Stimulated activated CD4-positive, alpha-beta T cell treated with anti-CD3 and anti-CD28 coated beads, Interleukin-4, amount 100 ng/mL, for 24 hours (primary cell): ENCODE data around the gene FBXL17.

Experiments used
- DNase-seq: peaks from one replicate; pipeline ENCODE4 v3.0.0-alpha.2; 2020

Gene FBXL17

DNA sequence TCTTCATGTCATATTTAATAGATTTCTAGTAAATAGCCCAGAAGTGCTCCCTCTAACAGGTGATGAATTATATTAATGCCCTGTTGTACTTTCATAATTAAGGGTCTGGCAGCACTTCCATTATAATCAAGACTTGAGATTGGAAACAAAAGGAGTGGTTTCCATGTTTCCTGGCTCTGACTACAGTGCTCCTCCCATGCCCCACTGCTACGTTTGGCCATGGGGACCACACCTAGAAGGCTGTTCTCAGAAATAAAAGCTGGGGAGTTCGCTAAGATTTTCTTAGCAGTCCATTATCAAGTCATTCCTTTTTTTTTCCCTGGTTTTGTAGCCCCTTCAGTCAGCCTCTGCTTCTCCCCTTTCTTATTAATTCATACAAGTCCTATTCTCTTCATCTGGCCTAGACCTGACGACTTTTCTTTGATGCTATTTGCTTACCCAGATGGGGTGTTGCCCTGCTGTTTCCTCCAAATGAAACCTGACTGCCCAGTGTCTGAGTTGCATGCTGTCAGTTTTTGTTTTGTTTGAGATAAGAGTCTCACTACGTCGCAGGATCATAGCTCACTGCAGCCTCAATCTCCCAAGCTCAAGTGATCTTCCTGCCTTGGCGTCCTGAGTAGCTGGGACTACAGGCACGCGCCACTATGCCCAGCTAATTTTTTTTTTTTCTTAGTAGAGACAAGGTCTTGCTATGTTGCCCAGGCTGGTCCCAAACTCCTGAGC lies 399.0 kb downstream of the FBXL17 start:
- no peak for DNase-seq

DNA sequence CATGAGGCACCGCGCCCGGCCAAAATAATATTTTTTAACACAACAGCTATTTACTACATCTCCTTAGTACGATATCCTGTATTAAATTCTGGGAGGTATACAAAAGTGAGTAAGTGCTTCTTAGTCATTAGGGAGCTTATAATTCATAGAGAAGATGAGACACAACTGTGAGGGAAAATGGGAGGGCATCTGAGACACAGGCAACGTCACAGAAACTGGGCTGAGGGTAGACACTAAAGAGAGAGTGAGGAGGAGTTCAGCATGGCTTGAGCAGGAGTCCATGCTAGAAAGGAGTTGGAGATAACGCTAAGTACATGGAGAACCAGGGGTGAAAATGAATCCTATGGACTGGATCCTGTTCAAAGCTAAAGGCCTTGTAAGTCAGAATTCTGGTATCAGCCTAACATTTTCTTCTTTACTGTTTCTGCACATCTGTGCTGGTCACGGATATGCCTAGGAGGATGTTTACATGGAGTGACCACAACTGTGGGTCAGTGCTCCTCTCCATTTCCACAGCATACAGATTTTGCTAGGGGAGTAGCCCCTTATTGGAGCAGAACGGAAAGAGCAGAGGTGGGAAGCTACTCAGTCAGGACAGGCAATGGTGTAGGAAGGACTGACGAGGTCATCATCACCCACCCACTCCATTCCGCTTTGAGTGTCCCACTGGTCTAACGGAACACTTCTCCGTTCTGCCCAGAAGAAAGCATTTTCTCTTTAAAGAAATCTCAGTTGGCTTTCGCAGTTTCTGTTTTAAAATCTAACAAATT lies 400.8 kb downstream of the FBXL17 start:
- DNase-seq: no peak

DNA sequence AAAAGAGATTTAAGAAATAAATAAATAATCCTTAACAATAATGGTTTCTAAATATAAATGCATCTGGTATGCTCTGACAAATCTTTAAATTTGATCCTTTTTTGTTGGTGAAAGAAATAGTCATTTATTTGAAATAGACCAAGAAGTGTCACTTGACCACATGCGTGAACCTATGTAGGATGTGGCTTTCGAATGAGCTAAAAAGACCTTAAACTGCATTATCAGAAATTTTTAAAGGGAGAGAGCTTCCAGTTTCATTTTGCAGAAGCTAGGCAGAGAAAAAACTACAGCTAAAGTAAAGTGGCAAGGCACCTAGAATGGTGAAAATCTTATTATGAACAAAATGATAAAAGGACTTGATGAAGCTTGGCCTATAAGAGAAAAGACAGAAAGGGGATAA lies 402.0 kb downstream of the FBXL17 start:
- no peak for DNase-seq

DNA sequence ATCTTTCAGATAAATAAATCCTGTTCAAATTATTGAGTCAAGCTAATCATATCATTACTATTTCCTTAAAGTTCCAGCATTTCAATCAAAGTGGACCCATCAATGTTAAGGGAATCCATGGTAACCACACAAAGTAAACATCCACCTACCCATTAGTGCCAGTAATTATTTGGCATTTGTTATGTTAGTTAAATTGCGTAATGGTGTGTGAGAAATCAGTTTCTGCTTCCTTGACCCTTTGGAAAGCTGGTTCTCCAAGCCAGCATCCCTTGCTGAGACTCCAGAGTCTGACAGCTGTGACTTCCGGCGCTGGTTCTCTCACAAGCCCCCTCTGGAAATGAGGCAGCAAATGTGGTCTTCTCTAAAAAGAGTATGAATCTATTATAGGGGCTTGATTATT lies 402.6 kb downstream of the FBXL17 start:
- DNase-seq: no peak

DNA sequence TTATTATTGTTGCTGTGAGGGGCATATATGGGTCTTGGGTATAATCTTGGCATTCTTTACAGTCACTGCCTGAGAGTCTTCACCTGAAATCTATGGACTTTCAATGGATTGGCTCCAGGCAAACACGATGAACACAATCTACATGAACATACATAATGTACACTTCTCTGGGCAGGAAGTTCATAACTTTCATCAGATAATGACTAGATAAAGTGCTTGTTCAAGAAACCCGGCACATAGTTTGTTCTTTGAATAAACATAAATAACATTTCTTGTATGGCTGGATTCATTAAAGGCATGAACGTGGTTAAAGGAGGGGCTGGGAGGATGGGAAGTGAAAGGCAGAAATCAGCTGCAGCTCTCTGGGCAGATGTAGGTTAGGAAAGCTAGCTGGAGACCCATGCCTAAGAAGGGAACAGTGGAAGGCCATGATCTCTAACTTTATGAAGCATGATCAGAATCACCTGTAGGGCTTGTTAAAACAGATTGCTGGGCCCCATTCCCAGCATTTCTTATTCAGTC lies 404.3 kb downstream of the FBXL17 start:
- DNase-seq: no peak

DNA sequence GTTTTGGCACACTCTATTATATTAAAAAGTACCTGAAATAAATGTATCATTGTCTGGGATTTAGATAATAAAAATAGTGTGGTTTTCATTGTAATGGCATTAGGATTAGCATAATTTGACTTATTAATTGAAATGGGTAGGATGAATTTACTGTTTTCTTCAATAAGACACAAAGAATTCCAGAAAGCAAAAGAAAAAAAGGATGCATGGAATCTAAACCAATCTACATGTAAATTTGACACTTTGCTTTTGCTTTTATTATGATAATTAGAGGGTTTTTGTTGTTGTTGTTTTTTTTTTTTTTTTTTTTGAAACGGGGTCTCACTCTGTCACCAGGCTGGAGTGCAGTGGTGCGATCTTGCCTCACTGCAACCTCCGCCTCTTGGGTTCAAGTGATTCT lies 406.3 kb downstream of the FBXL17 start:
- DNase-seq: no peak

DNA sequence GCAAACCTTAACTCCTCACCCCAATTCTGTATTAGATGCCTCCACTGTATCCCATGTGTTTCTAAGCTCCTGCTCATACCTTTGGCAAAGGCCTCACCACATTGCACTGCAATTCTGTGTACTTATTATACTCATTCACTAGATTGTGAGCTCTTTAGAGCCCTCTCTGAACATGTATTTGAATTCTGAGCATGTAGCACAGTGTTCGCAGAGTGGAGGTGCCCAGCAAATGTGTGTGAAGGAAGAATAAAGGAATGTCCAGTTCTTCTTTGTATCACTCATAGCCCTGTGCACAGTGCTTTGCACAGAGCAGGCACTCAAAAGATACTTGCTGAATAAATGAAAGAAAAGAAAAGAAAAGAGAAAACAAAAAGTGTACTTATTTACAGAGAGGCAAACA lies 410.1 kb downstream of the FBXL17 start:
- DNase-seq: no peak

DNA sequence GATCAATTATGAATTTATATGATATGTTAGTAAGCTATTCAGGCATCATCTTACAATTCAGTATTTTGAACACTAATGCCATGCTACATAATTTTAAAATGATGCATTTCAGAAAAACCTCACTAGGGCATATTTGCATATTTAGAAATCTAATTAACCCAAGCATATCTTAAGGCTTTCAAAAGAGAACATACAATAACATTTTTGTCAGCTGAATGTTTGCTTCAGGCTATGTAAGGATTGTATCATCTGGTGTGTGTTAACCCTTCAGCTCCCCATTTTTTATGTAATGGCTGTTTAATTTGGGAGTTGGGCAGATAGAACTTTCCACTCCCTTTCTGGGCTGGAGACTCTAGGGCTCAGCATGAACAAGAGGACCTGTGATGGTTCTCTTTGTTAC lies 412.1 kb downstream of the FBXL17 start:
- DNase-seq: no peak

DNA sequence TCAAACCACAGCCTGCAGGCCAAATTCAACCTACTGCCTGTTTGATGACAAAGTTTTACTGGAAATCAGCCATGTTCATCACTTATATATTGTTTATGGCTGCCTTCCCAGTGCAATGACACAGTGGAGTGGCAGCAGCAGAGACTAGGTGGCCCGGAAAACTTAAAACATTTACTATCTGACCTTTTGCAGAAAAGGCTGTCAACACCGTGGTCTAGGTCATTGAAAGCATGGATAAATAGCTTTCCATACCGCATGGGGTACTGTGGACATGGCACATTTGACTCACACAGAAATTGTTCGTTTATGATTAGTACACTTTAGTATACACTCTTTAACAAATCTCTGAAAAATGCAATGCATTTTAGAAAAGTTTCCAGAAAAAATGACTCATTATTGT lies 412.9 kb downstream of the FBXL17 start:
- no peak for DNase-seq

DNA sequence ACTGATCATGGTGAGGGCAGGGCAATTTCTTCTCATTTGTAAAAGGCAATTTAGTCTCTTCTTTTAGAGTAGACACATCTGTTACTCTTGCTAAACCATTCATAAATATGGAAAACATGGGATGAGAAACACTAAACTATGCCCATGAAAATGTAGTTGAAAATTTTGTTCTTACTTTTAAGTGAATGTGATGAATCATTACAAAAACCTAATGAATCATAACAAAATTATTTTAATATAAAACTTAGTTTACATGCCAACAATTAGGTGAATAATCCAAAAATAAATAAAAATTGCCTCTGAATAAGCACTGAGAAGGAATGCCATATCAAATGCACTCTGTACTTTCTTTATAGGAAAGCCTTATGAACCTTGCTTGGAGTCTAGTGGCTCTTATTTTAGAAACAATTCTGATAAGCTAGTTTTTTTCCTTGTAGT lies 413.5 kb downstream of the FBXL17 start:
- DNase-seq: no peak

DNA sequence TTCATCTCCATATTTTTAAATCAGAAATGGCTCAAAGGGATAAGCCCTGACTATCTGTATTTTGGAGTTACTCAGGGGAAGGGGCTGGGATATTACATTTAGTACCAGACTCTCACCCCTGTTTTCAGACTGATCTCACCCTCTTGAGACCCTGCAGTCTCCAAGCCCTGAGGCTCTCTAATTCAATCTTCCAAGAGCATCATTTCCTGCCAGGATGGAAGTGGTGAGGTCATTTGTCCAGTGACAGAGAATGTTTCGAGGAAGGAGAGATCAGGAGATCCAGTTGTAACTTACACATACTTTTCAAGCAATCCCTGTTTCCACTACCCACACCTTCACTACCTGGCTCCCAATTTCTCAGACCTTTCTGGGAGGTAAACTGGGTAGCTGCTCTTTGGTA lies 415.7 kb downstream of the FBXL17 start:
- no peak for DNase-seq

DNA sequence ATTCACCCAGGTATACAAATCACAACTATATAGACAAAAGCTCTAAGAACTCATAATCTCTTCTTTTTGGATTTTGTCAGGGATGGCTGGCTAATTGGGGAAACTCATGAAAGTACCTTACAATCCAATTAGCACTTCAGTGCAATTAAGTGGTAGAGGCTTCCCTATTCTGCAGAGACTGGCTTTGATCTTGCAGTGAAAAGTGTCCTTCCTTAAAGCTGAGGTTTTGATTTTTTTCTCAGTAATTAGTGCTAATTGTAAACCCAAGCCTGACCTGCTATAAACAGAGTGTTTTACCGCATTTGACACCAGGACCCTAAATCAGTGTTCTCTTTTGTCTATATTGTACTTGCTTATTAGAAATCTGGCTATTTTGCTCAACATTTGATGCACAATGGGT lies 417.2 kb downstream of the FBXL17 start:
- no peak for DNase-seq

DNA sequence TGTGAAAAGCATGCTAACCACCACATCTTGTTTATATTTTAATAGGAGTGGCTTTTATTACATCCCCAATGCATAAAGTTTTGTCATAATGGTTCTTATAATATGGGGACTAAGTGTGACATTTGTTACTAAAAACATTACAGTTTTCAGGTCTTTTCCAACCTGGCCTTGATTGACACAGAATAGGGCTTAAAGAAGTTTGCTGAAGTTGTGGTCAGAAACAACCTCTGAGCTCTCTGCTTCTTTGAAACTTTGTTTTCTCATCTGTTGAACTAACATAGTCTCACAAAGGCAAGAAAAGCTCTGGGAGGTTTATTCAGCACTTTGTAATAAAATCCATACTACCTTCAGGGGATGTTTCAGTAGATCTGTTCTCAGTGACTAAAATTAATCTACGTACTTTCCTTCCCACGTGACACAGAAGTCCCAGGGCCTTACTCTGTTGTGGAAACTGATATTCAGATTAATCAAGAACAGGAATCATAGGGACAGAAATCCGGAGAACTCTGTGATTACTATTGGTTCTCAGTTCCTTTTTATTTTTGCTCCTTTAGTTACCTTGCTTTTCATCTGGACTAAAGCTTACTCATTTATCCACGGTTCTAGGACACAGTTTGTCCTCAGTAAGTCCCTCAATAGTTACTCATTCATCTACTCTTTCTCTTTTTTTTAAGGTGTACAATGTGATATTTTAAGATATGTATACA lies 422.2 kb downstream of the FBXL17 start:
- no peak for DNase-seq

DNA sequence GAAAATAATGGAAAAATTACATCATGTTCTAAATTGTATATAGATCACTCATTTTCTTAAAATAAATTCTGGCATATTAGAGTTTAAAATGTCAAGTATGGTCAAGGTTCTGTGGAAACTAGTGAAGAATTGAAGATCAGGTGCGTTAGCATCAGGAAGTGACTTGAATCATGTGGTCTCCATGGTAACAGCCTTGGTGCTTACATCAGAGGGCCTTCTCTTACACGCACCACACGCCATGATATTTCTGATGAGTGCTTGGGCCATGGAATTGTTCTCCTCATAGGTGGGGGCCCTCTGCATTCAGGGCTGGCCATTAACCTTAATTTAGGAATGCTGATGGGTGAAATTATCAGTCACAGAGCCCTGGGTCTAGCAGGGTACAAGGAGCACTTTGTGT lies 423.0 kb downstream of the FBXL17 start:
- no peak for DNase-seq

DNA sequence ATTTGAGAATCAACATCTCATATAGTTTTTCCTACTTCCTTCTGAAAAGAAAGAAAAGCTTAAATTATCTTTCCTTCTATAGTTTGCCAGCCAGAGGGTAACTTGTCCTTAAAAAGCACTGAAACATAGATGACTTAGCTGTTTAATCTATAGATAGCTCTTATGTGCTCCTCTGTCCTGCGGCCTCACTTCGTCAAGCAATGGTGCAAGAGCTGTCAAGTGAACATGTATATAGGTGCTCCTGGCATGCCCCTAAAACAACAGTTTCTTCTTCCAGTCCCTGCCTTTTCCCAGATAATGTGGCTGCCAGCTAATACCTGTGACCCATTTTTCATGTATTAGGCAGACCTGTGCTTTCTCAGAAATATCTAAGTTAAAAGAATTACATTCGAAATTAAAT lies 423.5 kb downstream of the FBXL17 start:
- DNase-seq: no peak

DNA sequence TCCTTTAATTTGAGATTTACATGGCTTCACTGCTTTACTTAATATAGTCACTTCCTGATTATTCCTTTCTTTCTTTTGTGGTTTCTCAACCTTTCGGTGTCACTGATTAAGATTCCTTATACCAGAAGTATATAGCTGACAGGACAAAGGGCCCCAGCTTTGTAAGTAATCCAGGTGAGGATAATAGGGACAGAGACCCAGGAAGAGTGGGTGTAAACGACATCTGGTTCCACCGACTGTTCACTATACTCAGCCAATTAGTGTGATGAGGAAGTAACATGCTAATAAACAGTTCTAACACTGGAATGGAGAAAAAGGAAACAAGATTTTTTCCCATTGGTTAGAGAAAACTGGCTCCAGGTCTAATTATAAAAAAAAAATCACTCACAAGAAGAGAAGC lies 424.8 kb downstream of the FBXL17 start:
- no peak for DNase-seq

DNA sequence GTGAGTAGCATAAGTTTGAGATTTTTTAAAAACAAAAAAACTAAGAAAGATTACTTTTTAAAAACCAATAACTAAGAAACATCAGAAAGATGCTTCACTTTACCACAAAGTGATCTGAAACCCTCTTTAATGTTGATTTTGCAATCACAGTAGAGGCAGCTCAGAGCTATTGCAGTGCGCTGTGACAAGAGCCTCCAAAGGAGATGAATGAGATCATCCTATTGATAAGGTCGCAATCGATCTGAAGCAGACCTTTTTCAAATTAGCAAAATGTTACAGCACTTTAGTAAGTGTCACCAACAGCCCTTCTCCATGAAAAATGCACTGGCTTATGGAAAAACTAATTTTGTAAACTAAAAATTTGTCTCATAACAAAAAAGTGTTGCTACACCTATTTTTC lies 426.6 kb downstream of the FBXL17 start:
- no peak for DNase-seq

DNA sequence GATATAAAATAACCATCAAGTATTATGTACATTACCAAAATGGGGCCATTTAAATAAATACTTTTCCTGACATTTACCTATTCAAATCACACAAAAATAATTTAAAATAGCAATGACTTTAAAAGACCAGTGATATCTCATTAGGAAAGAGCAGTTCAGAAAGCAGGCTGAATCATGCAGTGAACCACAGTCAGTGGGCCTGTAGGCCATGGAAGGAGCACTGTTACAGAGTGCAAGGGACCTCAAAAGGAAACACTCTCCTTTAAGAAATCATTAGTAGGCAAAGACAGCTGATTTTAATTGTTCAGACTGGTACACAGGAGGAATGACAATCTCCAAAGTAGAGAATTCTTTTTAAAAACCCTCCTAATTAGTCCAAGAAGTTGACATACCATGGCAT lies 427.6 kb downstream of the FBXL17 start:
- DNase-seq: no peak

DNA sequence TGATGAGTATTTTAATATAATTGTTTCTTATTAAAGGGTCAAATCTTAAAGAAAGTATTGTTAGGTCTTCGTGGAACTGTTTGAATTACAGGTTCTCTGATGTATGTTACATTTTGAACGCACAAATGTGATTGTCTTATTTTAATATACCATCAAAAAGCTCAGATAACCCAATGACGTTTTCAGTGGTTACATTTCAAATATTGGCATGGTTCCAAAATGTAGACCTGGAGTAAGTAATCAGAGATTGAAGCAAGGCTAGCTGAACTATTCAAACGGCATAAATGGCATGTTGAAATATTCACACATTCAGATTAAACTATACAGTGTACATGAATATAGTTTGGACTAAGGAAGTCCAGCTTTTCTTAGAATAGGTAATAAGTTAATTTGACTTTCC lies 429.4 kb downstream of the FBXL17 start:
- no peak for DNase-seq

DNA sequence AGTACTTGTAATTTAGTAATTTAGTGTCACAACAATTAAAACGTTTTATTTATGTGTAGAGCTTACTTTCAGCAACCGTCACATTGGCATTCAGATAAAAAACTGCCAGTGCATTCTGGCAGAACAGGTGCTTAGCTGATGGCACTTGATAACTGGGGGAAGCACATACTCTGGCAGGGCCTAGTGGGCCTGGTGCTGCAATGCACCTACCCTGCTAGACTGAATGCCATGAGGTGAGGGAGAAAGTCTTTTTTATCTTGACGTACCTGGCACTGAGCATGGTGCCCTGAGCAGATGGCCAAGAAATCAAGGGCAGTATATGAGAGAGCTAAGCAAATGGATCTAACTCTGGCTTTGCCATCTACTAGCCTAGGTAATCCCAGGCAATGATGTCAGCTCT lies 430.6 kb downstream of the FBXL17 start:
- DNase-seq: no peak

DNA sequence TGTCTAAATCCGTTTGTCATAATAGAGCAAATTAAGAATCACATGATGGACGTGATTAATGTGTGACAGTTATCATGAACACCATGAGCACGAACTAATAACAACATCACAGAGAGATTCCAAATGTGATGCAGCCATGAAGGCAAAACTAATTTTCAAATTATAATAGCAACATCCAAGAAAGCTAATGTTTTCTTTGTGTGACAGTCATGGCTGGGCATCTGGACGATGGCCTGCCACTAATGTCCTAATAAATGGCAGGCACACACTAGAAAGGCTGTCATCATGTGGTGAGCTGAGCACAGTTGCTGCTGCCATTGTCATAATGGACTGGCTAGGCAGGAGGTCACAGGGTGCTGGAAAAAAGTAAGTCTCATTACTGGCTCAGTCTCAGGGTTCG lies 431.1 kb downstream of the FBXL17 start:
- DNase-seq: no peak

DNA sequence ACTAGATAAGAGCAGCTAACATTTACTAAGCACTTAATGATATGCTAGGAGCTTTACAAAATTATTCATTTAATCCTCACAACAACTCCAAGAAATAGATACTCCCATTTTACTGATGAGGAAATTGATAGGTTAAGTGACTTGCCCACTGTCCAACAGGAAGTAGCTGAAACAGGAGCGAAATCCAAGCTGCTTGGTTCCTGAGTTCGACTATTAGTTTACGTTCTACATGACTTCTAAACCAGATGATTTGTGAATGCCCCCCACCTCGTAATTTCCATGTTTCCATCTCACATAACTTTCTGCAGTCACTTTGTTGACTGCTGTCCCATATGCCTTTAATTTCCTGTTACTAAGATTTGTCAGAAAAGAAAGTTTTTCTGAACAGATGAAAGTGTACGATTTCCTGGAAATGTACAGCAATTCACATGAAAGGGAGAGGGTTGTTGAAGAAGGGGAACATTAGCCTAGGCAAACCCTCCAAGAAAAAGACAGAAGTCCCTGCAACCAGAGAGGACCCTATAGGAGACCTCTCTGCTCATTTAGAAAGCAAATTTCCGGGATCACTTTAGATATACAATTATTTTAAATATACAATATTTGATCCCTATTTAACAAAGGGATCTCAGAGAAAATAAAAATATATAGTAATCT lies 432.1 kb downstream of the FBXL17 start:
- DNase-seq: no peak

DNA sequence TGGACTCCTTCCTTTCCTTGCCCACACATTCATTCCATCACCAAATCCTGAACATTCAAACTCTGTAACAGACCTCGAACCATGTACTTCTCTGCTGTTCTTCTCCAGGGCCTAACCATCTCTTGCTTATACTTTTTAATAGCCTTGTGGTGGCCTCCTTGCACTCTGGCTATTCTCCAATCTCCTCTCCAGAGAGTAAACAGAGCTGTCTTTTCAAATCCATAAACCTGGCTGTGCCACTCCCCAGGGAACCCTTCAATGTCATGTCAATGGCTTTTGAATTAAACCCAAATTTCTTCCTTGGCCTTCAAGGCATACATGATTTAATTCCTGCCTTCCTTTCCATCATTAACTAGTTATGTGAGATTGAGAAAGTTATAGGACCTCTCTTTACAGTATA lies 433.5 kb downstream of the FBXL17 start:
- no peak for DNase-seq
